NB4 (cell line): Measurements from ENCODE around the gene GAS1.

ENCODE experiments used
- DNase-seq: peaks from one replicate; pipeline ENCODE4 v3.0.0; 2010; ENCODE audit warnings: low read depth
- H3K4me3 ChIP-seq: one replicate; pipeline ENCODE4 v1.5.1; 2011; ENCODE audit warnings: mild to moderate bottlenecking, low read depth, low read length, moderate library complexity
- MYC ChIP-seq: IDR thresholded peaks from 2 replicates; pipeline ENCODE4 v1.6.1; 2011; ENCODE audit warnings: low read depth, low read length
- POLR2A ChIP-seq: IDR thresholded peaks from 2 replicates; pipeline ENCODE4 v1.6.1; 2011; ENCODE audit warnings: mild to moderate bottlenecking; ENCODE audit not compliant: insufficient read length; ENCODE audit errors: extremely low read depth
- TF ChIP-seq, protein P1 (sequence below): IDR thresholded peaks from one replicate; pipeline ENCODE4 v1.5.1; 2012; ENCODE audit warnings: low read depth, low read length
- TF ChIP-seq, protein P2 (sequence below): IDR thresholded peaks from 2 replicates; pipeline ENCODE4 v1.6.1; 2011; ENCODE audit warnings: low read depth, low read length

Gene GAS1

GRCh38 chr9:86971742-86972141 is 24.4 kb upstream of the GAS1 start:
- no peak for TF ChIP-seq POLR2A
- TF ChIP-seq, protein P1, sequence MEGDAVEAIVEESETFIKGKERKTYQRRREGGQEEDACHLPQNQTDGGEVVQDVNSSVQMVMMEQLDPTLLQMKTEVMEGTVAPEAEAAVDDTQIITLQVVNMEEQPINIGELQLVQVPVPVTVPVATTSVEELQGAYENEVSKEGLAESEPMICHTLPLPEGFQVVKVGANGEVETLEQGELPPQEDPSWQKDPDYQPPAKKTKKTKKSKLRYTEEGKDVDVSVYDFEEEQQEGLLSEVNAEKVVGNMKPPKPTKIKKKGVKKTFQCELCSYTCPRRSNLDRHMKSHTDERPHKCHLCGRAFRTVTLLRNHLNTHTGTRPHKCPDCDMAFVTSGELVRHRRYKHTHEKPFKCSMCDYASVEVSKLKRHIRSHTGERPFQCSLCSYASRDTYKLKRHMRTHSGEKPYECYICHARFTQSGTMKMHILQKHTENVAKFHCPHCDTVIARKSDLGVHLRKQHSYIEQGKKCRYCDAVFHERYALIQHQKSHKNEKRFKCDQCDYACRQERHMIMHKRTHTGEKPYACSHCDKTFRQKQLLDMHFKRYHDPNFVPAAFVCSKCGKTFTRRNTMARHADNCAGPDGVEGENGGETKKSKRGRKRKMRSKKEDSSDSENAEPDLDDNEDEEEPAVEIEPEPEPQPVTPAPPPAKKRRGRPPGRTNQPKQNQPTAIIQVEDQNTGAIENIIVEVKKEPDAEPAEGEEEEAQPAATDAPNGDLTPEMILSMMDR = no peak
- no peak for TF ChIP-seq MYC
- TF ChIP-seq, protein P2, sequence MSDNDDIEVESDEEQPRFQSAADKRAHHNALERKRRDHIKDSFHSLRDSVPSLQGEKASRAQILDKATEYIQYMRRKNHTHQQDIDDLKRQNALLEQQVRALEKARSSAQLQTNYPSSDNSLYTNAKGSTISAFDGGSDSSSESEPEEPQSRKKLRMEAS = no peak
- no peak for DNase-seq
- H3K4me3 ChIP-seq = no peak overlapping the region

DNA sequence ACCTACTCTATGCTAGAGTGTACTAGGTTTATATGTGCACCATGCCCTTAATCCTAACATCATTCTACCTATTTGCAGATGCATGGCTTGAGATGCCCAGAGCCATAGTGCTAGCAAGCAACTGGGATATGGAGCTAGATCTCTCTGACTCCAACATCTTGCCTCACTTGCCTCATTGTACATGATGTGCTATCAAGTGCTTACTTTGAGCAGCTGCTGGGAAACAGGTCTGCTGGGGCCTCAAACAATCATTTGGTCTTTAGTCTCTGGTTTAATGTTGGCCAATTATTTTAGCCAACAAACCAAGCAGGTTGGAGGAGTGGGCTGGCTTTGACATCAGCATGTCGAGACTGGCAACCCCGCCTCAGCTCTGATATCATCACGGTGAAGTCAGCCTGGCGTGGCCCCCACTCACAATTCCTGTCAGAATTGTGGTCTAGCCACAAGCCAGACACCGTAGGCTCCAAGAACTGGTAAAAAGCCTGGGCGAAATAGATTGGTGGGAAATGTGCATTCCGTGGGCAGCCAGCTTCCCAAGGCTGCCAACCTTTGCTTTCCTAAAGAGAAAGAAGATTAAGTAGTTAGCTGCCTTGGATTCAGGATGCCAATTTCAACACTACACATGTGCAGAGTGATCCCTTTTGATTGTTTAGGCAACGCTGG is 21.1 kb upstream of the GAS1 start:
- H3K4me3 ChIP-seq = no peak overlapping the region
- TF ChIP-seq, protein P1 = no peak
- TF ChIP-seq MYC (no peak), POLR2A (no peak)
- TF ChIP-seq, protein P2 = no peak
- DNase-seq = no peak

GRCh38 chr9:86966852-86967511 is 19.7 kb upstream of the GAS1 start:
- DNase-seq = no peak
- TF ChIP-seq, protein P1 = no peak
- TF ChIP-seq, protein P2 = no peak
- no peak overlapping the region for H3K4me3 ChIP-seq

DNA sequence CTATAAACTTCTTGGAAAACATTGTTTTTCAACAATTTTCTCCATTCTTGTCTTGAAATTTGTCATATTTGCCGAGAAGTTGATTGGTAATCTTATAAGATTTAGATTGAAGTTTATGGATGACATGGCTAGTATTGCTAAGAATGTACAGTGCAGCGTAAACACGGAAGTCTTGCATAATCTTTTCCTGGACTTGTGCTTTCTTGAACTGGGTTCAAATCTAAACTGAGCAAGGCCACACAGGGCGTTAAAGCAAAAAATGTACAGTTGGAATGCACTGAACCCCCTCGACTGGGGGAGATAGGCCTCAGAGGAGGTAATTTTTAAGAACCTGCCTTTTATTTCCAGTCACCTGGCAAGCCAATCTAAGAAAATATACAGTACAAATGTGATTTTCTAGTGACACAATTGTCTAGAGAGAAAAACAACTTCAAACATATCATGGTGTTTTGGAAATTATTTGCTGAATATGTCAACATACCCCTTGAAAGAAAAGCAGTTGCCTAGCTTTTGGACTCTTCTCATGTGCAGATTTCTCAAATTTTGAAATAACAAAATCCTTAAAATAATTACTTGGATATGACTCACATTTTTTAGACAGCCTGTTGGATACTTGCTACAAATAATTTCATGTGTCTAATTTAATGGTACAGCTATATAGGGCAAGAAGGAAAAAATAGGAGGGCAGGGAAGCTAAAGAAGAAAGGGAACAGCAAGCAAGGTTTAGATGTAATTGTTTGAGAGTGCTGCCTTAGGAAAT is 18.5 kb upstream of the GAS1 start:
- no peak for TF ChIP-seq POLR2A
- no peak for TF ChIP-seq MYC
- no peak overlapping the region for H3K4me3 ChIP-seq
- no peak for DNase-seq

DNA sequence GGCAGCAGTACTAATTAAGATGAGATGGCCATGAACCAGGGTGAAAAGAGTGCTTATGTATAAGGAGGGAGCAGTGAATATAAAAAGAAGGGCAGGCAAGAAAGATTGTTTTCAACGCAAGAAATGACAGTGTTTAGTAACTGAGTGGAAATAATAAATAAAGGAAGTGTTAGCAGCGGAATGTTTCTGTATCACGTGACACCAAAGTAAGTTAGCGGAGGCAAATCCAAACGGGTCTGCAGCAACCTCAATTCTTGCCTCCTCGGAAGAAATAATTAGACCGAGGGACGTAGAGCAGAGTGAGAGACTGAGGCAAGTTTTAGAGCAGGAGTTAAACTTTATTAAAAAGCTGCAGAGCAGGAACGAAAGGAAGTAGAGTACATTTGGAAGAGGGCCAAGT is 15.4 kb upstream of the GAS1 start:
- no peak overlapping the region for H3K4me3 ChIP-seq
- no peak for DNase-seq
- TF ChIP-seq, protein P2 = no peak
- TF ChIP-seq MYC (no peak), POLR2A (no peak)
- TF ChIP-seq, protein P1 = no peak

DNA sequence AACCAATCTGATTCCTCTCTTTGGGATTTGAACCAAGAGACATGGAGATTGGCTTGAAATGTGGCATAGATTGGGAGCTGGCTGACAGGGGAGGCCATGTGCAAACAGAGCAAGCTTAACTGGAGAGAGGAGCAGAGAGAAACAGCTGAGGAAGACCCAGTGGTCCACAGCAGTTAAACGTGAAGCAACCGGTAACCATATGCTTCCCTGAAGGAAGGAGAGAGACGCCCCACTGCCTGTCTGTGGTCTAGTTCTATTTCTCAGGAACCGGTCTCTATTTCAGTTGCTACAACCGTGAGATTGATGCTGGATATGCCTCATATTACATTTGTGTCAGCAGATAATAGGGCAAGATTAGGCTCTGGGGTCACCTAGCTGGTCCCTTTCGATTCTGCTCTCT is 13.6 kb upstream of the GAS1 start:
- H3K4me3 ChIP-seq = no peak overlapping the region
- no peak for DNase-seq
- TF ChIP-seq, protein P1 = no peak
- TF ChIP-seq MYC (no peak), POLR2A (no peak)
- TF ChIP-seq, protein P2 = no peak
